NCI-H460 (cell line): Measurements from ENCODE around the gene MICOS13. TPM values are rescaled to one million over a fixed set of nuclear protein-coding genes. Genes with fewer than 3 reads are reported as not detected.

Experiments
- DNase-seq: peaks from one replicate; pipeline ENCODE4 v3.0.0-alpha.2; 2016; ENCODE audit warnings: low read depth; ENCODE audit errors: extremely low read depth
- total RNA-seq: library from RNA; depleted of rRNA; stranded (reverse); fragments of >200 nt; shearing (Covaris generic); gene quantifications from 2 replicates; pipeline ENCODE4 v1.2.3, GENCODE V29; 2014

Gene MICOS13
- total RNA-seq, 1 experiment from 2014 or later: 31.4 TPM

DNA sequence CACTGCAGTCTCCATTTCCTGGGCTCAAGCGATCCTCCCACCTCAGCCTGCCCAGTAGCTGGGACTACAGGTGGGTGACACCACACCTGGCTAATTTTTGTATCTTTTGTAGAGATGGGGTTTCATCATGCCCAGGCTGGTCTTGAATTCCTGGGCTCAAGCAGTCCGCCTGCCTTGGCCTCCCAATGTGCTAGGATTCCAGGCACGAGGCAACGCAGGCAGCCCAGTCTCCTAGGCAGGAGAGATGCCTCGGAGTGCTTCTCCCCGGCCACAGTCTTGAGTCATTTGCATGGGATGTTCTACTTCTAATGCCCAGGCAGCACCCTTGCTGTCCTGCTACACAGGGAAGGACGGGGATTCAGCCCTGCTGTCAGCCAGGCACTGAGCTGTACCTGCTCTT, 8.7 kb downstream of the MICOS13 start:
- no peak for DNase-seq

DNA sequence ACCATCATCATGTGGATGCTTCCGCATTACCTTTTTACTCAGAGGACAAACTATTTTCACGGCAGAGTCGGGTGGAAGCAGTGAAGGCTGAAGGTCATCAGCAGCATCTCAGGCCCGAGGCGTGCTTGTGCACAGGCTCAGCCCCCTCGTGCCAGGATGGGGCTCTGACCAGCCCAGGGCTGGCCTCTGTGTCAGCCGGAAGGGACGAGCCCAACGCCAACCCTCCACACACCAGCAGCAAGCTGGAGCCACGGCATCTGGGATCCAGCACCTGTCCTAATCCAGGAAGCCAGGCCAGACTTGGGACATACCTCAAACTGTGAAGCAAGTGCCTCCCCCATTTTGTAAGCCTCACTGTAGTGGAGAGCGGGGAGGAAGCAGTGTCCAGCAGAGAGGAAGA, 11.1 kb downstream of the MICOS13 start:
- DNase-seq: no peak

DNA sequence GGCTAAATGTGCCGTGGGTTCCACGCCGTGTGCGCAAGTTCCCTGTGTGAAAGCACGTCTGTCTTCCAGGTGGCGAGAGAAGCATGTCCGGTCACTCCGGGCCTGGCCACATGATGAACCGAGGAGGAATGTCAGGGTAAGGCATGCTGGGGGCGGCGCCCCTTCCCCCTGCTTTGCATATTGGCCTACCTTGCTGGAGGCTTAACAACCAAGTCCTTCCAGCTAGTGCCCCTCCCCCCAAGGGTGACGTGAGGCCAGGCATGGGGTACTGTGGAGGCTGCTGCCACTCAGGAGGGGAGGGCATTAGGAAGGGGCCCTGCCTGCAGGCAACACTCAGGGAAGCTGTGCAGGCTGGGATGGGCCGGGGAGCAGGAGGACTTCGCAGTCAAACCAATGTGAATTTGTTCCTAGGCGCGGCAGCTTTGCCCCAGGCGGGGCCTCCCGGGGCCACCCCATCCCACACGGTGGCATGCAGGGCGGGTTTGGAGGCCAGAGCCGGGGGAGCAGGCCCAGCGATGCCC, 12.5 kb downstream of the MICOS13 start:
- no peak for DNase-seq

DNA sequence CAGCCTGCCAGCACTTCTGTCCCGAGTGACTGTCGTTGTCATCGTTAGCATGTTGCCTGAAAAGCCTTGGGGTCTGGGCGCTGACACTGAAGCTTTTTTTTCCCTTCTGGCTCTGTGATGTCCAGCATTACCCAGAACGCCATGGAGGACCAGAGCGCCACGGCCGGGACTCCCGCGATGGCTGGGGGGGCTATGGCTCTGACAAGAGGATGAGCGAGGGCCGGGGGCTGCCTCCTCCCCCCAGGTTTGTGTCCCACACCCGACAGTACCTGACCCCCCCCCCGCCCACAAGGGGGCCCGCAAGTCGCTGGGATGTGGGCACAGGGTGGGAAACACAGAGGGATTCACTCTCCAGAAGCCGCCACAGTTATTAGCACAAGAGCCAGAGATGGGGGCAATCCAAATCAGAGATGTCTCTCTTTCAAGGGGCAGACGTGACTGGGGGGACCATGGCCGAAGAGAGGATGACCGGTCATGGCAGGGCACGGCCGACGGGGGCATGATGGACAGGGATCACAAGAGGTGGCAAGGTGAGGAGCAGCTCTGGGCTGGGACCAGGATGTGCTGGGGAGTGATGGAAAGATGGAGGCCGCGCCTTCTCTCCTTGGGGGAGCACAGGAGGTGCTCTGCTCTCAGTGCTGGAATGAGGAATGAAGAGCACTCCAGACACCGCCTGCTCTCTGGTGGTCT, 13.2 kb downstream of the MICOS13 start:
- no peak for DNase-seq

DNA sequence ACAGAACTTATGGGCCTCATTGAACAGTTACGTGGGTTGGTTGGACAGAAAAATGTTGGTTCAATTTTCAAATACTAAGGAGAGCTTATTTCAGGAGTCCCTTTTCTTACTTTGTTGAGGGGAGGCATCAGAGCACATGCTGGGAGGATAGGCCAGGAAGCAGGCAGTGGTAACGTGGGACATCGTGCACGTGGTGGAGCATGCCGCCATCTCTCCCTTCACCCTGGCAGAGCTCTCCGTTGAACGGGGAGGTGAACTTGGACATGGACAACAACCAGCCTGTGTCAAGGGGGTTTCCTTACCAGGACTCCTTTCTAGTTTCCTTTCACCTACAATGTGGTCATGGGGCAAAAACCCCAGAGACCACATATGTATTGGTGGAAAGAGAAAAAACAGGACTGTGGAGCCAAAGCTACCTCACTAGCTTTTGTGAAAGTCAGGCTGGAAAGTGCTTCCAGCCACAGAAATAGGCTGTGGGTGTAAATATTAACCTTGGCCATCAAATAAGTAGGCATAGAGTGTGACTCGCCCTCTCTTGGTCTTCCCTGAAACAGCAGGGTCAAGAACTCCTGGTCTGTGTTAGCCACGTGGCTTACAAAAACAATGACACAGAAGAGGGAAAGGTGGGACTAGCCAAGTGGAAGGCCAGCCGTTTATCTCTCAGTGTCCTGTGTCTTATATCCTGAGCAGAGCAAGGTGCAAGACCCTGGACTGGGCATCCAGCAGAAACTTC, 14.4 kb downstream of the MICOS13 start:
- no peak for DNase-seq

DNA sequence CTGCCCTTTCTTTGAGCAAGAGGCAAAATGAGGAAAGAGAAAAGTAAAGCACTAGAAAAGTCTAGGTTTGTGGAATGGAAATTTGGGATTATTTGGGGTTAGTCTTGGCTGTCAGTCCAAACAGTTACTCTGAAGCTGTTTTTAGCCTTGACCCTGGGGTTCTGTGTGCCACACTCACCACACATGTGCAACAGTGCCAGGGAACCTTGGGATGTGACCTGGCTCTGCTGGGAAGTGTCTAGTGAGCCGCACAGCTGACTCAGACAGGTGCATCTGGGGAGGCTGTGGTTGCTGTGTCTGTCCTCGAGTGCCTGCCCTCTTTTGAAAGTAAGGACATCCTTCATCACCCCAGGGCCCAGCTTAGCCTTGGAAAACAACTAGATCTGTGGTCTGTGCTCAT, 15.8 kb downstream of the MICOS13 start:
- no peak for DNase-seq

DNA sequence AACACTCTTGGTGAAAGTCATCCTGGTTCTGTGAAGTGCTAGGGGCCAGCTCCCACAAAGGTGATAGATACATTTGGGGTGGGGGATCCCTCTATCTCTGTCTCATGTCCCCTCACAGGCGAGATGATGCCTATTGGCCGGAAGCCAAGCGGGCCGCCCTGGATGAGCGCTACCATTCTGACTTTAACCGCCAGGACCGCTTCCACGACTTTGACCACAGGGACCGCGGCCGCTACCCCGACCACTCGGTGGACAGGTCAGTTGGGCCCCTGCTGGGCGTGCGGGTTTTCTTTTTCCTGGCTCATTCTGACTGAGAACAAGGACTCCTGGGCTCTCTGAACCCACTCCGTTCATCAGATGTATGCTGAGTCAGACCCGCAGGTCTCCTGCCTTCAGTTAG, 16.4 kb downstream of the MICOS13 start:
- DNase-seq: no peak

DNA sequence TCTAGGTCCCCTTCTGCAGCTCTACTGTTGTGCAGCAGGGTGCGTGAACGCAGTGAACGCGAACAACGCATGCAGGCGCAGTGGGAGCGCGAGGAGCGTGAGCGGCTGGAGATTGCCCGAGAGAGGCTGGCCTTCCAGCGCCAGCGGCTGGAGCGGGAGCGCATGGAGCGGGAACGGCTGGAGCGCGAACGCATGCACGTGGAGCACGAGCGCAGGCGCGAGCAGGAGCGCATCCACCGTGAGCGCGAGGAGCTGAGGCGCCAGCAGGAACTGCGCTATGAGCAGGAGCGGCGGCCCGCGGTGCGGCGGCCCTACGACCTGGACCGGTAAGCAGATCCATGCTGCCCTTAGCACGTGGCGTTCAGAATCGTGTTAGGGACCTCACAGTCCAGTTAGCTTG, 18.8 kb downstream of the MICOS13 start:
- DNase-seq: no peak

DNA sequence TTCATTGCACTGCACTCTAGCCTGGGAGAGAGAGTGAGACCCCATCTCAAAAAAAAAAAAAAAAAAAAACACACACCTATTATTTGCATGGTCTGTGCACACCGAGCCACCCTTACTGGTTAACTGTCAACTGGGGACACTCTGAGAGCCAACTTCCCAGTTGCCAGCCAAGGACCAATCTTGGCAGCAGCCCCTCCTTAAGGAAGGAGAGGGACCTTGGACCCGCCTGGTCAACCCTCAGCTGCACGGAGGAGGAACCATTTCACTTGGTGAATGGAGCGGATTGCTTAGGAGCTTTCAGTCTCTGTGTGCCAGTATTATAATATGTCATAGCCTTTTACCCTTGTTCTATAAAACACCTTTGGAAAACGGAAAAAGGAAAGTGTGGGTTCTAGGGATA, 24.9 kb downstream of the MICOS13 start:
- no peak for DNase-seq

DNA sequence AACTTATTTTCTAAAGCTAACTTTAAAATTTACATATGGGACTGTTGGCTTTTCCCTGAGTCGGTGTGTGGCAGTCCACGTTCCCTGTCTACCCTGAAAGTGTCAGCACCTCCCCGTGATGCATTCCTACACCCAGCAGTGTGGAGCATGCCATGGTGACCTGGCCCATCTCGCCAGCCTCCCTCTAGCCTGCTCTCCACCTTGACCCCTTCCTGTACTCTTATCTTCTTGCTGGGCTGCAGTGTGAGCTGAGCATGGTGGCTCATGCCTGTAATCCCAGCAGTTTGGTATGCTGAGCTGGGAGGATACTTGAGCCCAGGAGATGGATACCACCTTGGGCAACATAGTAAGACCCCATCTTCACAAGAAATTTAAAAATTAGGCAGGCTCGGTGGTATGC, 25.4 kb downstream of the MICOS13 start:
- no peak for DNase-seq

DNA sequence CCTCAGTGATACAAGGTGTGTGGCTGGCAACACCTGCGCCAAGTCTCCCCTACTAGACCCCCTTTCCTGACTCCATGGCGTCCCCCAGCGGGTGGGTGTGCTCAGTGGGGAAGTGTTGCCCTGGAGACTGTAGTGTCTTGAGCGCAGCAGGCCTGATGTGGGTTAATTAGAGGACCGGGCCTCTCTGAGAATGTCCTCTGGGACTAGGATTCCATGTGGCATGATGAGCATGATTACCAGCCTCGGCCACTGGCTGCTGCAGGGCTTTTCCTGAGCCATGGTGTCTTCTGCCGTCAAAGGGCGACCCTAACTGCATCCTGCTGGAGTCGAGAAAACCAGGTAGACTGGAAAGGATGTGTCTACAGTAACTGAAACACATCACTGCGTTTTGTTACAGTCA, 28.1 kb downstream of the MICOS13 start:
- DNase-seq: no peak

DNA sequence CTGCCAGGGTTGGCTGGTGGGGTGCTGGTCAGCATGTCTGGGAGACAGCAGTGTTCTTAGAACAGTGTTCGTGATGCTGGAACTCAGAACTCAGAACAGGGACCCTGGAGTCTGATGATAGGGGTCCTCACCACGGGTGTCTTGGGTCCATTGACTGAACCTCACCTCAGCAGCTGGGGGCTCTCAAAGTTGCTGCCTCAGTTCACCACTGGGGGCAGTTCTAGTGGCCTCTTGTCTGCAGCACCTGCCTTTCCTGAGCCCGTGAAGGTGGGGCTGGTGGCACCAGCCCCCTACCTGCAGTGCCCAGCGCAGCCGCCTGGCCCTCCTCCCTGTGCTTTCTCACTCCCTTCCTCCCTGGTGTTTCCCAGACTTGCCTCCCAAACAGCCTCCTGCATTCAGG, 29.0 kb downstream of the MICOS13 start:
- no peak for DNase-seq

DNA sequence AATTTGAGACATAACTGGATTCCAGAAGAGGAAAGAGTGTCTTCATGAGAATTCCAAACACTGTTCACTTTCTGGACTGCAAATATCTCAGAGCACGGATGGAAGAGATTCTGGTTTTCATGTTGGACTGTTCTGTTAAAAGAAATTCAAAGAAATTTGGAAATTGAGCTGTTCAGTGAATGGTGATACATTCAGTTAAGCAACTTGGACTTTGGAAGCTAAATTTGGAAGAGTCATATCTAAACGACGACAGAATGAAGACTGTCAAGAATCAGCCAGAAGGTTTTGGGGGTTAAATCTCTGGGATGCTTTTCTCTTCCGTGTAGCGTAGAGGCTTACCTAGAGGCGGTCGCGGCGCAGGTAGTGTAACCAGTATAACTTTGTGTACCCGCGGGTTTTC, 31.9 kb downstream of the MICOS13 start:
- no peak for DNase-seq

DNA sequence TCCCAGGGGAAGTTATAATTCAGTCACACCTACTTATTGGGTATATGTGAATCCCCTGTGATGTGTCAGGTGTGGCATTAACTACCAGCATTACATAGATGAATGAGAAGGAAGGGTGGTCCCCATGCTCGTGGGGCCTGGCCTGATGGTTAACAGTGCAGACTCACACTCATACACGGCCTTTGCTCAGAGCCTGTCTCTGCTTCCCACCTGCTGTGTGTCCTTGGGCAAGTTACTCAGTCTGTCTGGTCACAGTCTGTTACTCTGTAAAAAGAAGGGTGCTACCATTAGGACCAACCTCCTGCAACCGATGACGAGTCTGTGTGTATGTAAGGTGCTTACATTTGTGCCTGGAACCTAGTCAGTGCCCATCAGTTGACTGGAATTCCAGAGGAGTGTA, 33.6 kb downstream of the MICOS13 start:
- no peak for DNase-seq

DNA sequence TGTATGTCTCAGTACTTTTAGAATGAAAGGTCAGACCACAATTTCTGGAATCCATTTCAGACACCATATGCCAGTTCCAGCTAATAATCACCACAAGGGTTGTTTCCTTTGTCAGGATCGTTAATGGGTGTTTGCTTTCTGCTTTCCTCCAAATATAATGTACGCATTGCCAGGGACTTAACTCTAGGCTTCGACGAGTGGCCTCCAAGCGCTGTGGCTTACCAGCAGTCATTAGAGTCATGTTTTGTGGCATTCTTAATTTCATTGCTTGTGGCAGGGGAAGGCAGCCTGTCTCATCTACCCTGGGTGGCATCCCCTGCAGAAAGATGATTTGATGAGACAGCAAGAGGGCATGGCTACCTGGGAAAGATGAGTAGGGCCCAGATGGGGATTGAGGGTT, 34.9 kb downstream of the MICOS13 start:
- DNase-seq: no peak

DNA sequence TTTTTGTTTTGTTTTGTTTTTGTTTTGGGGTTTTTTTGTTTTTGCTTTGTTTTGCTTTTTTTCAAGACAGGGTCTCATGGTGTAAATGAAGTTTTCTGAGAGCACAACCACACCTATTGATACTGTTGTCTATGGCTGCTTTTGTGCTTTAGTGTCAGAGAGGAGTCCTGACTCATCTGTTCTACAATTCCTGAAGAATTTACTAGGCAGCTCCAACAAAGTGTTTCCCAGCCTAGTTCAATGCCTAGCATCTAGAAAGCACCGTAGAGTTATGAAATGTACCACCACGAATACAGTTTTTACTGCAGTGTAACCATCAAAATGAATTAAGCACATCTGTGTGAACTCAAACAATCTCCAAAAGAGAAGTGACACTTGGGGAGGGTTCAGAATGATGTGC, 36.3 kb downstream of the MICOS13 start:
- no peak for DNase-seq

DNA sequence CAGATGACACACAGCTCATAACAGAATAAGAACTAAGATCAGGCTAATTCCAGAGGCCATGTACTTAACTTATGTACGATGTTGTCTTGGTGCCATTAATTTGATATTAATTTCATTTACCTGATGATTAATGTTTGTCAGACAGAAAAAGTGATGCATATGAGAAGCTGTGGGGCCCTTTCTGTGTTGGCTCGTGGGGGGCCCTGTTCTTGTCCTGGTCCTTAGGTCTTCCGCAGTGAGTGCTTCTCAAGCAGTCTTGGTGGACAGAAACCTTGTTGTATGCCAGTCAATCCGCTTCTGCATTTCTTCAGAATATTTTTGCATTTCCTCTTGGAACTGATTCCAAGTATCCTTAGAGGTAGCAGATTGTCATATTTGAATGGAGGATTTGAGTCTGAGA, 37.3 kb downstream of the MICOS13 start:
- DNase-seq: no peak

DNA sequence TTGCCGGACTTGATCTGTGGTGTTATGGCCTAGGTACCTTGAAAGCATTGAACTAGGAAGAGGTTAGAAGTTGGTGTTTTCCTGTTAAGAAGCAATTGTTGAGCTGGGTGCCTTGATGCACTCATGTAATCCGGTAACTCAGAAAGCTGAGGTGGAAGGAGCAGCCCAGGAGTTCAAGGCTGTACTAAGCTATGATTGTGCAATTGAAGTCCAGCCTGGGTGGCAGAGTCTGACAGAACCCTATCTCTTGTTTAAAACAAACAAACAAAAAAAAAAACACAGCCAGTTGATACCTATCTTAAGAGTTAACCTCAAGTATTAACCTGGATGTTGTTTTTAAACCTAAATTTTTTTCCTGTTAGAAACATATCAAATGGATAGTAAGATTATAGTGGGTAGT, 38.1 kb downstream of the MICOS13 start:
- DNase-seq: no peak

DNA sequence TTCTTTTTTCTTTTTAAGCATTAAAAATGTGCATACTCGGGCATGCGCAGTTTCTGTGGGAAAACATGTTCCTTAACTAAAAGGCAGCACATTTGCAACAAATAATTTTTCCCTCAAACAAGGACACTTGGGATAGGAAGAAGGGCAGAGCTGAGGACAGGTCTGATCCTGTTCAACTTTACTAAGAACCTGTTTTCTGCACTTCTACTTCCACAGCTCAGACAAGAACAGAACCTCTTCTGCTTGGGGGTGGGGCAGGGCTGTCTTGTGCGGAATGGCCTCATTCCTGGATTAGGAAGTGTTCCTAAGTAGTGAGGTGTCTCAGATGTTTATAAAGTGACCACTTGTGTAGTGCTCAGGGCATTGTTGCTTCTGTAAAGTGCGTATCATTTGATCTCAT, 39.1 kb downstream of the MICOS13 start:
- no peak for DNase-seq

DNA sequence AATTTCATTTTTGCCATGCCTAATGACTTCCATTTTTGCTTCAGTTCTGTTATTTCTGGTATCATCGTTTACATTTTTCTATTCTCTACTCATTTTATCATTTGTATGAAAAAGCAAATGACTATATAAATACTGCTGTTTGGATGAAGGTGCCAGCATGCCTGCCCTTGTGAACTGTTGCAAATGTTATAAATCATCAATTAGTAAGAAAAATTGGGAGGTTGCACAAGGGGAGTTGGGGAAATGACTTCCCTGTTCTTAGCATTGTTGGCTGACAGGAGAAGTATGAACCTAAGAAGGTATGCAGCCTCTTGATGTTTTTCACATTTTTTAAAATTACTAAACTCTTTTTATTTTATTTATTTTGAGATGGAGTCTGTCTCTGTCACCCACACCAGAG, 42.3 kb downstream of the MICOS13 start:
- DNase-seq: no peak

DNA sequence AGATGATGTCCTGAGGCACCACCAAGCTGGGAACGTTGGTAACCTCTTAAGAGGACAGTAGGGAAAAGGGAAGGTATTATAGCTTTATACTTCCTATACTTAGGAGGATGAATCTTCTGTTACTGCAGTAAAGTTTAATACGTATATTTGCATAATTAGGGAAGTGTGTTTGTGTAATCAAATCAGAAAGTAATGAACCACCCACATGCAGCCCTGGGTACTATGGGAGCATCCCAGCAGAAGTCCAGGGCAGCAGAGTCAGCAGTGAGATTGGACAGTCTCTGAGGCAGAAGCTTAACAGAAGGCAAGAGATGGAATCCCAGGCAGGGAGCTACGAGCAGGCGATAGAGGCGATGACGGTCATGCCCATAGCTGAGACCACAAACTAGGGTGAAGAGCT, 44.9 kb downstream of the MICOS13 start:
- DNase-seq: no peak

DNA sequence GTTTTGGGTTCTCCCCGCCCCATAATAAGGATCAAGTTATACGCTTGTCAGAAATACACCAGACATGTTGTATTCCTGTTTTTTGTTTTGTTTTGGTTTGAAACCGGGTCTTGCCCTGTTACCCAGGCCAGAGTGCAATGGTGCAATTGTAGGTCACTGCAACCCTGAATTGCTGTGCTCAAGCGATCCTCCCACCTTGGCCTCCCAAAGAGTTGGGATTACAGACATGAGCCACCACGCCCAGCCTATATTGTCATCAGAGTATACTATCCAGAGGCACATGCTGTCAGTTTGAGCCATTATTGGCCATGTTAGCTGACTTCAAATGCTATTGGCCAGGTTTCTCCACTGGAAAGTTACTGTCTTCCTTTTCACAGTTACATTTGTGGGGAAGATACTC, 47.7 kb downstream of the MICOS13 start:
- no peak for DNase-seq

DNA sequence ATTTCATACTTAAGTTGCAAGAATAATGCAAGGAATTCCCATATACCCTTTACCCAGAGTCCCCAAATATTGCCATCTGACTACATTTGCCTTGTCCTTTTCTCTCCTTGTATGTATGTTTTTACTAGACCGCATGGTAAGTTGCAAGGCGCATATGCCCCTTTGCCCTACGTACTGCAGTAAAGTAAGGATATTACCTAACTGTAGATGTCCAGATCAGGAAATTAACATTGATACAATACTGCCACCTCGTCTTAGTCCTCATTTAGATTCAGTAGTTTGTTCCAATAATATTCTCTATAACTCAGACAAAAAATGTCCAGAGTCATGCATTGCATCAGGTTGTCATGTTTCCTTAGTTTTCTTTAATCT, 48.1 kb downstream of the MICOS13 start:
- DNase-seq: no peak
